Activated CD4-positive, alpha-beta T cell treated with anti-CD3 and anti-CD28 coated beads, Interleukin-2, amount 50 U/mL, for 48 hours (primary cell): ENCODE data around the gene PGF.
A peak's percentile ranks its signal among the peaks of the same experiment; 100 is the strongest.
"Not testable (repeated sequence)": the region's sequence is repeated elsewhere in the genome, so short reads cannot be mapped to it uniquely, and the experiment has no call there.

Experiments
- DNase-seq, 2 experiments: peaks; one replicate each; pipeline ENCODE4 v3.0.0-alpha.2; 2020

Gene PGF

DNA sequence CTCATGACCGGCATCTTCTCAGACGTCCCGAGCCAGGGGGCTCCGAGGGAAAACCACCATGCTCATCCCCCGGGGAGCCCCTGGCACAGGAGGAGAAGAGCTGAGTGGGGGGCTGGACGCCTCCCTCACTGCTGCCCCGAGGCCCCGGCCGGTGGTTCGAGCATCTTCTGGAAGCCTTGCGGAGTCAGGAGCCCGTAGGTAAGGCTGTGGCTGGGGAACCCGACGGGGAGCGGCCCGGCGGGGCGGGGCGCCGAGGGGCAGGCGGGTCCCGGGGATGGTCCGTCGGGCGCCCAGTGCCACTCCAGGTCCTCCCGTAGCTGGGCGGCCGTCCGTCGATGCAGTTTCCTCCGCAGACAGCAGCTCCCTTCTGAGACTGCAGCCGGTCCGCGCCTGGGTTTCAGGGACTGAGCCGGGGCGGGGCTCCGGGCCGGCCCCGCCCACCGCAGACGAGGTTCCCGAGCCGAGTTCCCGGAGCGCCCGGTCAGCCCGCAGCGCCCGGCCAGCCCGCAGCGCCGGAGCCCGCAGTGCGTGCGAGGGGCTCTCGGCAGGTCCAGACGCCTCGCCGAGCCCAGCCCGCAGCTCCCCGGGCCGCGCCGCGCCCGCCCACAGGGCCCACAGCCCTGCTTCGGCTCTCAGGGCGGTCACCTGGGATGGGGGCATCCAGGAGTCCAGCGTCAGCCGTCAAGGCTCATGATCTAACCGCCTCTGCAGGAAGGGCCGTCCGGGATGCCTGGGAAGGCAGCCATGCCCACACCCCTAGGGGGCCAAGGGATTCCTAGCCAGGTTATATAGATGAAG is at the start of gene PGF:
TSS of gene PGF (minus strand) at position 369 of the 798 bp plus-strand sequence. CDS start at position 14, 355 bp downstream.
- DNase-seq: peak; percentile 42 to 46

GRCh38 chr14:75003250-75004027 is 48.0 kb upstream of the PGF start:
- peak; percentile 5 to 7 for DNase-seq

GRCh38 chr14:75002392-75003249 is 47.2 kb upstream of the PGF start, which contains the start of gene EIF2B2:
Gene EIF2B2, plus strand, starts transcription at chr14:75002921. Its CDS starts 70 bp downstream, at chr14:75002991.
- peak; percentile 100 for DNase-seq

DNA sequence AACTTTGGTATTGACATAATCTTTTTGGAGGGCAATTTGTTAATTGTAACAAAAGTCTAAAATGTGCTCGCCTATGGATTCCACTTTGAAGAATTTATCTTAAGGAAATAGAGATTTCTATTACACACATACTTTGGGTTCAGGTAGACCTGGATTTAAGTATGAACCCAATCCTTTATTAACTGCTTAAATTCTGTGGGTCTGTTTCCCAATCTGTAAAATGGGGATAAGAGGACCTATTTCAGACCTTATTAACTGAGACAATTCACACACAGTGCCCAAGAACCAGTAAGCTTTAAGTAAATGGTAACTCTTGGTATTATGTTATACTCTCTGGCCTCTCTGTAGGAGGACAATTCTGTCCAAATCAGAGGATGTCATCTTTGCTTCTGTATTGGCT is 46.5 kb upstream of the PGF start:
- DNase-seq: no peak

DNA sequence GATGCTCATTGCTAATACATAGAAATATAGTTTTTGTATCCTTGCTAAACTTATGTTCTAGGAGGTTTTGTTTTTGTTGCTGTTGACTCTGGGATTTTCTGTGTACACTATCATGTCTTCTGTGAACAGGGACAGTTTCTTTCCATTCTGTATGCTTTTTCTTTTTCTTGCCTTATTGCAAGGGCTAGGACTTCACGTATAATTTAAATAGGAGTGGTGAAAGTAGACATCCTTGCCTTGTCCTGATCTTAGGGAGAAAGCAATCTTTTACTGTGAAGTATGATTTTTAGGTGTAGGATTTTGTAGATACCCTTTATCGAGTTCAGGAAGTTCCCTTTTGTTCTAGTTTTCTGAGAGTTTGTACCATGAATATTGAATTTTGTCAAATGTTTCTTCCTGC is 45.9 kb upstream of the PGF start:
- no peak for DNase-seq

DNA sequence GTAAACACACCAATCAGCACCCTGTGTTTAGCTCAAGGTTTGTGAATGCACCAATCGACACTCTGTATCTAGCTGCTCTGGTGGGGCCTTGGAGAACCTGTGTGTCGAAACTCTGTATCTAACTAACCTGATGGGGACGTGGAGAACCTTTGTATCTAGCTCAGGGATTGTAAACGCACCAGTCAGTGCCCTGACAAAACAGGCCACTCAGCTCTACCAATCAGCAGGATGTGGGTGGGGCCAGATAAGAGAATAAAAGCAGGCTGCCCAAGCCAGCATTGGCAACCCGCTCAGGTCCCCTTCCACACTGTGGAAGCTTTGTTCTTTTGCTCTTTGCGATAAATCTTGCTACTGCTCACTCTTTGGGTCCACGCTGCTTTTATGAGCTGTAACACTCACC is 40.4 kb upstream of the PGF start:
- DNase-seq: not testable (repeated sequence)

DNA sequence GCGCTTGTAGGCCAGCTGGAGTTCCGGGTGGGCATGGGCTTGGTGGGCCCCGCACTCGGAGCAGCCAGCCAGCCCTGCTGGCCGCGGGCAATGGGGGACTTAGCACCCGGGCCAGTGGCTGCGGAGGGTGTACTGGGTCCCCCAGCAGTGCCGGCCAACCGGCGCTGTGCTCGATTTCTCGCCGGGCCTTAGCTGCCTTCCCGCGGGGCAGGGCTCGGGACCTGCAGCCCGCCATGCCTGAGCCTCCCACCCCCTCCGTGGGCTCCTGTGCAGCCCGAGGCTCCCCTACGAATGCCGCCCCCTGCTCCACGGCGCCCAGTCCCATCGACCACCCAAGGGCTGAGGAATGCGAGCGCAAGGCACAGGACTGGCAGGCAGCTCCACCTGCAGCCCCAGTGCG is 38.8 kb upstream of the PGF start:
- DNase-seq: not testable (repeated sequence)

- no peak for DNase-seq
Measured at GRCh38 chr14:74988993-74989392, 33.6 kb upstream of the PGF start.

DNA sequence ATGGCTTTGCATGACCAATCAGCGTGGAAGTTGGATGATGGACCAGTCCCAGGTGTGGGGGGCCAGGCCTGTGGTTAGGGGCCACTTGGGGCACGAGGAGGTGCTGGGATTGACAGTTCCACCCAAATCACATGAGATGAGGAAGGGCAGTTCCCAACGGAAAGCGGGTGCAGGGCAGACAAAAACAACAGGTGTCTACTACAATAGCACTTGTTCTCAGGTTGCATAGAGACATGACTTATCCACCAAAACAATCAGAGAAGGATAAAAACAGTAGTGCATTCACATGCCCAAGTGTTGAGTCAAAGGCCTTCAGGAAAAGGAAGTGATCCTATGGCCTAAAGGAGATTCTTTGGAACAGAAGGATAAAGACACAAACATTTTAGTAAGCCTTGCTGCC is 32.7 kb upstream of the PGF start:
- DNase-seq: no peak

DNA sequence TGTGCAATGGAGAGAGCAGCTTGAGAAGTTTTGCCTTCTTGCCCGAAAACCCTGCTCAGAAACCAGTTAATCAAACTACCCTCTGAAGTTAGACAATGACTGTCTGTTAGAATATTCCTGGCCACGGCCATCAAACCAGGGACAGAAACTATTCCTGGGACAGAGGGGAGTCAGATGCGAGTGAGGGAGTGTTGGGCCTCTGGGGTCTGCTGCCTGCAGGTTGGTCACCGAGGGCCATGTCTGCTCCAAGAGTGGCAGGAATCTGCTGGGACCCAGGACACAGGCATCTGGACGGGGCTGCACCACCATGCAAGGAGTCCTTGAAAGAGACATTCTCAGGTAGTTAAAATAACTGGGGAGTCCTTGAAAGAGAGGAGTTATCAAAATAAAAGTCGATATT is 30.4 kb upstream of the PGF start:
- DNase-seq: no peak

DNA sequence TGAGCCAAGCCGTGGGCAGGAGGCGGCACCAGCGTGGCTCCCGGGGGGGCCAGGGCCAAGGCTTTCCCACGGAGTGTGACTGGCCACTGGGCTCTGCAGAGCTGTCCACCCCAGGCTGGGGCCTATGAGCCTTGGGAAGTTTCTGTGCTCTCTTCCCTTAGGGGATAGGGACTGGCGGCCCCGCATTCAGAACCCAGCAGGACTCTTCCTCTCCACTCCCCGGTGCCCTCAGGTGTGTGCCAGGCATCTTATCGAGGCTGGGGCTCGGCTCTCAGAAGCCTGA is 29.6 kb upstream of the PGF start:
- no peak for DNase-seq

DNA sequence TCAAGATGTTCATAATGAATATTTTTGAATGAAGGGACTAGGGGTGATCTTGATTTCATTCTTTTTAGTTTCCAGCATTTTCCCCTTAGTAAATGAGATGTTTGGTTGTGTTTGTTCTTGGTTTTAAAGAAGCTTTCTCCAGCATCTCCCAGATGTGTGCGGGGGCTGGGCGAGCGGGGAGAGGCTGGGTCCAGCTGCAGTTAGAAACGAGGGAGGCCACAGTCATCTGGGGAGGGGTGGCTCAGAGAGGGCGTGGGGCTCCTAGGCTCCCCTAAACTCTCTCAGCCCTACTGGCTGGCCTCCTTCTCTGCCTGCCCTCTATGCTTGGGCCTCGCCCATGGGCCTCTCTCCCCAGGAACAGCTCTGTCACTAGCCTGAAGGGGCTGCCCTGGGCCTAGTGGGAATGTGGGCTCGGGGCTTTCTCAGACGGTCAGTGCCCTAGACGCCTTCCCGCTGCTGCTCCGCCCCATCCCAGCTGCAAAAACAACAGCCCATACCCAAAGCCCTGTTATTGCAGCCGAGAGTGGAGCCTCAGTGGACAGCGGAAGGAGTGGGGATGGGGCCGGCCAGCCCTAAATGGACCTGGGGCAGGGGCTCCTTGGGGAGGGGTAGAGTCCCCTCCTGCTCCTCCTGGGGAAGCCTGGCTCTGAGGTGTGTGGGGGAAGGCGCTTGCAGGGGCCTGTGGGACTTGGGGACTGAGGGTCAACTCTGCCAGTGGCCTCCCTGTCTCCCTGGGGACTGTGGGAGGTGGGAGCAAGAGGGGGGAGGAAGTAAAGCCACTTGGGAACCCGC is 29.0 kb upstream of the PGF start:
- DNase-seq: no peak

GRCh38 chr14:74983343-74983742 is 27.9 kb upstream of the PGF start:
- no peak for DNase-seq

- no peak for DNase-seq
Measured at GRCh38 chr14:74982661-74983060, 27.3 kb upstream of the PGF start.

GRCh38 chr14:74981833-74982232 is 26.4 kb upstream of the PGF start:
- DNase-seq: no peak

DNA sequence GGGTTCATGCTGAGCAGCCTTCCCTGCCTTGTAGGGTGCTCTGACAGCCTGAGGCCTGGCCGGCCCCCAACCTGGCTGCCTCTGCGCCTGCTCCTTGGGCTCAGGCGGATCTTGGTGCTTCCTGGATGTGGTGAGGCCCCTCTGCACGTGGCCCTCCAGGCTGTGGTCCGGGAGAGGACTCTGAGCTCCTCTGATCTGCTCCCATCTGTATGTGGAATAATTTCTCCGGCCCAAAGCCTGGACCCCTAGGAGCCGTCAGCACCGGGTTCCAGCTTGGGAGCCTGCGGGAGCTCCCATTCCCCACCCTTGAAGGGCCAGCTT is 26.0 kb upstream of the PGF start:
- DNase-seq: no peak

- DNase-seq: no peak
Measured at GRCh38 chr14:74980731-74981461, 25.5 kb upstream of the PGF start.

DNA sequence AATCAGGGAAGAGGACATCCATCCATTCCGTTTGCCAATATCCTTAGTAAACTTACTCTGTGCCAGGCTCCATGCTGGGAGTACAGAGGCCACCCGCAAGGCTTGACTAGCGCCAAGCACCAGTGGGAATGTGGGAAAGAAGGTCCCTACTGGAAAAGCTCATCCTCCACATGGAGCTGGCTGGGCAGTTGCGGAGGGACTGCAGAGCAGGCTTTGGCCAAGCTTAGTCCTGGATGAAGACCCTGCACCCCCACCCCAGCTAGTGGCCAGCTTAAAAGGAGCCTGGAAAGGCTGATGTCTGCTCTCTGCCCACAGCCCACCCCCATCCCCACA is 25.0 kb upstream of the PGF start:
- DNase-seq: no peak

DNA sequence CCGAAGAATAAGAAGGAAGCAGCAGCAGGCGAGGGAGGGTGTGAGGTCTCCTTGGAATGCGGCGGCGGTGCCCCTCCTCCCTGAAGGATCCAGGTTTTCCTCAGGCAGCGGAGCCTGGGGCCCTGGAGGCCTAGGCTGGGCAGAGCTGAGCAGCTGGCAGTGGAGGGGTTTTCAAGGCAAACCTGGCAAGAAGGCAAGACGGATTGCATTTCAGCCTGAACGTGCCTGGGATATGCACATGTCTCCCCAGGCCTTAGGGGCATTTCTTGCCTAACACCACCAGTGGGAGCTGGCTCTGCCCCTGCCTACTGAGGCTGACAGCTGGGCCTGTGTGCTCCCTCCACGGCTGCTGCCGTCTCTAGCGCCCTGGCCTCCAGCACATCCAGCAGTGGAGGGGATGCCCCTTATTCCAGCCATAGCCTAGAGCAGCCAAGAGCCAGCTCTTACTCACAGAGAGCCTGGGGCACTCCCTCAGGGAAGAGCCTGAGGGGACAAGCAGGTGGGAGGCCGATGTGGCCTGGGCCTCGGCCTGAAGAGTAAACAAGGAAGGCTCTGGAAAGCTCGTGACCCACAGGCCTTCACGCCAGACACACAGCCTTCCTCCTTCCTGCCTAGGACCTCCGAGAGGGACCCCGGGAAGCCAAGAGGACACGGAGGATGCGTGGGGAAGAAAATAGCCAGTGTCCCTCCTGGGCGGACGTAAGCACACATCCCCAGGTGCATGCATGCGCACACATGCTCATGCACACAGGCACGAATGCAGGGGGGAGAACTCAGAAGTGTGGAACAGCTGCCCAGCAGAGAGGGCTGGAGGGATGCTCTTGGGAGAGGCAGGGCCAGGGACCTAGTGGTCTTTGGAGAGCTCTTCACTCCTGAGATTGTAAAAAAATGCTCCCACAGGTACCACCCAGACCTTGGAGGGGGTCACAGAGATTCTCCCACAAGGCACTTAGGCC is 24.3 kb upstream of the PGF start:
- DNase-seq: no peak

DNA sequence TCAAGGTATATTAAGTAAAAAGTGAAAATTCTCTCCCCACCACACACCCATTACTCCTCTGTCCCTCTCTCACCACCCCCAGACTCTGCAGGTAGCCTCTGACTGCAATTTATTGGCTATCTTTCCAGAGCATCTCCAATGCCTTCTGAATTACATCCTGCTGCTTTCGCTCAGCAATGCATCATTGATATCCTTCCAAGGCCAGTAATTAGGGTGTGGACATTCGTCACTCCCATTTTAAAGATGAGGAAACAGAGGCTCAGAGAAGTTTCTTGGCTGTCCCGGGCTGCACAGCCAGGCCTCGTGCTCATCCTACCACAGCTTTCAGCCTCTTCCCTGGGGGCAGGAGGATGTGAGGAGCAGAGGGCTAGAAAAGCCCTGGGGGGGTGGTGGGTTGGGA is 23.6 kb upstream of the PGF start:
- no peak for DNase-seq

GRCh38 chr14:74978416-74978947 is 23.1 kb upstream of the PGF start:
- no peak for DNase-seq
